ENCODE results near the gene LHFPL2. TPM values are rescaled to one million over a fixed set of nuclear protein-coding genes. Genes with fewer than 3 reads are reported as not detected.

LHFPL2 gene
- total and polyA plus RNA-seq, 7 donors, result 1.1 to 6.4 (median 3.6) TPM

DNA sequence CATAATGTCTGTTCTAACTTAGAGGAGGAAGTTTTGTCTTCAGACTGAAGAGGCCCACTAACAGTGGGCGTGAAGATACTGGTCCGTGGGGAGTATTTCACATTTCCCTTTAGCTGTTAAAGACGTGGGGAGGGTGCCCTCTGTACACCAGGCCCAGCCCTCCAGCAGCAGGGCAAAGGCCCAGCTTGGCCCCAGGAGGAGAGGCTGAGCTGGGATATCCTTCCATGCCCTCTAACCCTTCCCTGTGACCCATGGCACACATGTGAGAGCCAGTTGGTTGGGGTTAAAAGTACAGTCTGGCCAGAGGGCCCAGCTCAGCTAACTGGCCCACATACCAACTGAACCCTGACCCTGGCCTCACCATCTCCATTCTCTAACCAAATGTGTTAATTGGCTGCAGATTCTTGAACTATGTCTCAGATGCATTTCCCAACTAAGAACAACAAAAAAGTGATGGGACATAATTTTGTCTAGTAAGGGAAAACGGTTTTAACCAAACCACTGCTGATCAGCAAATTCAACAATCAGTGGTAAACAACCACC, 74.4 kb downstream of the LHFPL2 start:
- TF ChIP-seq, protein P1, sequence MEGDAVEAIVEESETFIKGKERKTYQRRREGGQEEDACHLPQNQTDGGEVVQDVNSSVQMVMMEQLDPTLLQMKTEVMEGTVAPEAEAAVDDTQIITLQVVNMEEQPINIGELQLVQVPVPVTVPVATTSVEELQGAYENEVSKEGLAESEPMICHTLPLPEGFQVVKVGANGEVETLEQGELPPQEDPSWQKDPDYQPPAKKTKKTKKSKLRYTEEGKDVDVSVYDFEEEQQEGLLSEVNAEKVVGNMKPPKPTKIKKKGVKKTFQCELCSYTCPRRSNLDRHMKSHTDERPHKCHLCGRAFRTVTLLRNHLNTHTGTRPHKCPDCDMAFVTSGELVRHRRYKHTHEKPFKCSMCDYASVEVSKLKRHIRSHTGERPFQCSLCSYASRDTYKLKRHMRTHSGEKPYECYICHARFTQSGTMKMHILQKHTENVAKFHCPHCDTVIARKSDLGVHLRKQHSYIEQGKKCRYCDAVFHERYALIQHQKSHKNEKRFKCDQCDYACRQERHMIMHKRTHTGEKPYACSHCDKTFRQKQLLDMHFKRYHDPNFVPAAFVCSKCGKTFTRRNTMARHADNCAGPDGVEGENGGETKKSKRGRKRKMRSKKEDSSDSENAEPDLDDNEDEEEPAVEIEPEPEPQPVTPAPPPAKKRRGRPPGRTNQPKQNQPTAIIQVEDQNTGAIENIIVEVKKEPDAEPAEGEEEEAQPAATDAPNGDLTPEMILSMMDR (IDR thresholded peaks at IDR 0.05), result no peak
- Histone ChIP-seq H3K27ac (peak overlapping the region; percentile 42), H3K27me3 (ENCODE audit: insufficient read depth in 3 of 3, low read length in 2 of 3) (no peaks in the 10 kb centered on the region), H3K36me3 (ENCODE audit: insufficient read depth in 1 of 2, low read depth in 1 of 2) (no peaks in the 10 kb centered on the region), H3K9me3 (no peaks in the 10 kb centered on the region), H3K4me1 (peaks cover 45% of the 10 kb centered on the region), H3K4me3 (no peak overlapping the region)
- intact Hi-C loops (cut with DNase I), result no loop called here
- ATAC-seq (peak in 1 of 4 donors; percentile 6), DNase-seq (no peak)
- 60 to 61% (median 61%) methylated on average over 4 of the region's 4 CpGs for WGBS, 3 donors

GRCh38 chr5:78573318-78573717, 75.3 kb downstream of the LHFPL2 start:
- H3K27me3 ChIP-seq (ENCODE audit: insufficient read depth in 3 of 3, low read length in 2 of 3), result no peaks in the 10 kb centered on the region

GRCh38 chr5:78570646-78571045, 77.9 kb downstream of the LHFPL2 start:
- no peaks in the 10 kb centered on the region for H3K9me3 ChIP-seq
- DNase-seq, result no peak
- WGBS, 3 donors, result 52 to 79% (median 57%) methylated on average over 5 of the region's 5 CpGs
- H3K4me1 ChIP-seq, result peaks cover 45% of the 10 kb centered on the region
- no peaks in the 10 kb centered on the region for H3K36me3 ChIP-seq (ENCODE audit: insufficient read depth in 1 of 2, low read depth in 1 of 2)
- no peak overlapping the region for H3K27ac ChIP-seq
- ATAC-seq, result peak in 1 of 4 donors; percentile 36
- no peaks in the 10 kb centered on the region for H3K27me3 ChIP-seq (ENCODE audit: insufficient read depth in 3 of 3, low read length in 2 of 3)
- intact Hi-C loops (cut with DNase I), result no loop called here
- no peak overlapping the region for H3K4me3 ChIP-seq
- TF ChIP-seq, protein P1 (IDR thresholded peaks at IDR 0.05), result no peak

More at GRCh38 chr5:78573318-78573717, 75.3 kb downstream of the LHFPL2 start:
- peaks cover 53% of the 10 kb centered on the region for H3K4me1 ChIP-seq
- TF ChIP-seq, protein P1 (IDR thresholded peaks at IDR 0.05), result no peak
- H3K4me3 ChIP-seq, result no peak overlapping the region
- whole genome bisulfite sequencing, 3 donors, result 29 to 36% (median 30%) methylated on average over 2 of the region's 2 CpGs
- intact Hi-C loops (cut with DNase I), result no loop called here
- DNase-seq (no peak), ATAC-seq (peak in 3 of 4 donors; percentile 63 to 66 (median 65))
- peak overlapping the region; percentile 42 for H3K27ac ChIP-seq
- no peaks in the 10 kb centered on the region for H3K9me3 ChIP-seq
- H3K36me3 ChIP-seq (ENCODE audit: insufficient read depth in 1 of 2, low read depth in 1 of 2), result no peaks in the 10 kb centered on the region

GRCh38 chr5:78569441-78569840, 79.1 kb downstream of the LHFPL2 start:
- 11 to 23% (median 15%) methylated on average over 10 of the region's 10 CpGs for WGBS, 3 donors

More at GRCh38 chr5:78569441-78569840, 79.1 kb downstream of the LHFPL2 start:
- DNase-seq, result peak; percentile 80 to 88
- peaks cover 44% of the 10 kb centered on the region for H3K4me1 ChIP-seq
- peak overlapping the region; percentile 38 for H3K27ac ChIP-seq
- no peaks in the 10 kb centered on the region for H3K9me3 ChIP-seq
- ATAC-seq, result peak; percentile 72 to 95 (median 89)
- no peaks in the 10 kb centered on the region for H3K27me3 ChIP-seq (ENCODE audit: insufficient read depth in 3 of 3, low read length in 2 of 3)
- TF ChIP-seq, protein P1 (IDR thresholded peaks at IDR 0.05), result no peak
- intact Hi-C loops (cut with DNase I), result no loop called here
- H3K4me3 ChIP-seq, result no peak overlapping the region
- no peaks in the 10 kb centered on the region for H3K36me3 ChIP-seq (ENCODE audit: insufficient read depth in 1 of 2, low read depth in 1 of 2)
